Keratinocyte (primary cell): Measurements from ENCODE around the gene PLD5.
"Not testable (repeated sequence)": the region's sequence is repeated elsewhere in the genome, so short reads cannot be mapped to it uniquely, and the experiment has no call there.

Experiments
- CTCF ChIP-seq, 3 experiments: IDR thresholded peaks in 1 of 3; conservative IDR thresholded peaks in 1 of 3; optimal IDR thresholded peaks in 1 of 3; 2 replicates in 2 of 3; 3 replicates in 1 of 3; pipeline versions ENCODE3 to v1.5.1; 2011; ENCODE audit warnings: low read length in 3 of 3, mild to moderate bottlenecking in 3 of 3, moderate library complexity in 2 of 3, control low read depth in 1 of 3, inconsistent platforms in 1 of 3; ENCODE audit not compliant: insufficient read depth in 2 of 3; ENCODE audit errors: extremely low read depth in 1 of 3
- EZH2 ChIP-seq: IDR thresholded peaks from one replicate; pipeline ENCODE4 v1.6.1; 2012; ENCODE audit warnings: inconsistent platforms, mild to moderate bottlenecking, low read length, moderate library complexity

GRCh38 chr1:242293781-242294180, 230.7 kb downstream of the PLD5 start:
- not testable (repeated sequence) for TF ChIP-seq CTCF (optimal IDR thresholded peaks at IDR 0.05 in 1 of 3, IDR thresholded peaks at IDR 0.05 in 1 of 3, conservative IDR thresholded peaks at IDR 0.05 in 1 of 3; ENCODE audit: extremely low read depth in 1 of 3, insufficient read depth in 2 of 3, low read length in 3 of 3); EZH2
